HG03175 (cell line): ENCODE results near the gene GFOD1.

Experiments used
- ATAC-seq: cut with Tn5 transposase; IDR thresholded peaks from one replicate; pipeline ENCODE4 v1.9.1; 2021; ENCODE audit warnings: mild to moderate bottlenecking, moderate library complexity; ENCODE audit not compliant: unreplicated experiment

The GFOD1 gene

GRCh38 chr6:13360671-13361540 lies 126.5 kb downstream of the GFOD1 start:
- no peak for ATAC-seq

- ATAC-seq: no peak
These were observed 128.1 kb downstream of the GFOD1 start for GRCh38 chr6:13359287-13359686.

- ATAC-seq: no peak
These were observed 128.9 kb downstream of the GFOD1 start for GRCh38 chr6:13358511-13358910.

GRCh38 chr6:13357551-13358075 lies 129.8 kb downstream of the GFOD1 start:
- no peak for ATAC-seq

- peak; percentile 93 for ATAC-seq
These were observed 131.2 kb downstream of the GFOD1 start for GRCh38 chr6:13355999-13356785.

- peak; percentile 39 for ATAC-seq
These were observed 132.1 kb downstream of the GFOD1 start for GRCh38 chr6:13355043-13355945.

- no peak for ATAC-seq
These were observed 132.9 kb downstream of the GFOD1 start for GRCh38 chr6:13354331-13355042.

GRCh38 chr6:13352165-13352564 lies 135.2 kb downstream of the GFOD1 start:
- no peak for ATAC-seq

- no peak for ATAC-seq
These were observed 136.1 kb downstream of the GFOD1 start for GRCh38 chr6:13351271-13351670.

- no peak for ATAC-seq
These were observed 137.4 kb downstream of the GFOD1 start for GRCh38 chr6:13349811-13350506.

- ATAC-seq: no peak
These were observed 138.9 kb downstream of the GFOD1 start for GRCh38 chr6:13348334-13349113.

GRCh38 chr6:13346245-13346644 lies 141.2 kb downstream of the GFOD1 start:
- no peak for ATAC-seq

GRCh38 chr6:13342414-13343019 lies 144.9 kb downstream of the GFOD1 start:
- no peak for ATAC-seq

- ATAC-seq: no peak
These were observed 147.4 kb downstream of the GFOD1 start for GRCh38 chr6:13339863-13340630.

GRCh38 chr6:13338038-13338437 lies 149.4 kb downstream of the GFOD1 start:
- no peak for ATAC-seq

GRCh38 chr6:13336553-13336952 lies 150.8 kb downstream of the GFOD1 start:
- ATAC-seq: no peak

GRCh38 chr6:13334953-13335352 lies 152.4 kb downstream of the GFOD1 start:
- no peak for ATAC-seq

GRCh38 chr6:13332349-13332706 lies 155.1 kb downstream of the GFOD1 start:
- ATAC-seq: no peak
